HepG2 (cell line): ENCODE measurements around the gene BPGM.

Experiments
- RBM39 ChIP-seq: fragments of 200-400 bp; formaldehyde crosslinking; IDR thresholded peaks from one replicate; pipeline ENCODE4 v1.6.1; 2018; ENCODE audit warnings: antibody characterized with exemption, mild to moderate bottlenecking, low read depth, low read length; ENCODE audit not compliant: poor library complexity, severe bottlenecking
- SMARCC2 ChIP-seq: fragments of 450-650 bp; IDR thresholded peaks from 2 replicates; pipeline ENCODE4 v1.6.1; 2017; ENCODE audit warnings: antibody characterized with exemption, mild to moderate bottlenecking
- U2AF2 ChIP-seq: fragments of 200-400 bp; formaldehyde crosslinking; IDR thresholded peaks from 2 replicates; pipeline ENCODE4 v1.6.1; 2017; ENCODE audit warnings: low read depth, mild to moderate bottlenecking, low read length
- ZKSCAN8 ChIP-seq: IDR thresholded peaks from 2 replicates; pipeline ENCODE4 v1.6.1; 2016; ENCODE audit warnings: borderline replicate concordance, missing genetic modification reagents, missing compliant biosample characterization
- TF ChIP-seq, protein P1 (sequence below): sonication (generic); formaldehyde crosslinking; IDR thresholded peaks from 2 replicates; pipeline ENCODE4 v1.5.0; 2020; ENCODE audit warnings: mild to moderate bottlenecking, missing genetic modification reagents, moderate library complexity

DNA sequence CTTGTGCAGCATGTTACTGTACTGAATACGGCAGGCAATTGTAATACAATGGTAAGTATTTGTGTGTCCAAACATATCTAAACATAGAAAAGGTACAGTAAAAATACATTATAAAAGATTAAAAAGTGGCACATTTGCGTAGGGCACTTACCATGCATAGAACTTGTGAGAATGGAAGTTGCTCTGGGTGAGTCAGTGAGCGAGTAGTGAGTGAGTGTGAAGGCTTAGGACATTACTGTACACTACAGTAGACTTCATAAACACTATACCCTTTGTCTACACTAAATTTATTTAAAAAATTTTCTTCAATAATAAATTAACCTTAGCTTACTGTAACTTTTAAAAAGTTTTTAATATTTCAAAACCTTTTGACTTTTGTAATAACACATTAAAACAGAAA, 37.5 kb downstream of the BPGM start:
- TF ChIP-seq SMARCC2: no peak
- no peak for TF ChIP-seq ZKSCAN8
- TF ChIP-seq, protein P1, sequence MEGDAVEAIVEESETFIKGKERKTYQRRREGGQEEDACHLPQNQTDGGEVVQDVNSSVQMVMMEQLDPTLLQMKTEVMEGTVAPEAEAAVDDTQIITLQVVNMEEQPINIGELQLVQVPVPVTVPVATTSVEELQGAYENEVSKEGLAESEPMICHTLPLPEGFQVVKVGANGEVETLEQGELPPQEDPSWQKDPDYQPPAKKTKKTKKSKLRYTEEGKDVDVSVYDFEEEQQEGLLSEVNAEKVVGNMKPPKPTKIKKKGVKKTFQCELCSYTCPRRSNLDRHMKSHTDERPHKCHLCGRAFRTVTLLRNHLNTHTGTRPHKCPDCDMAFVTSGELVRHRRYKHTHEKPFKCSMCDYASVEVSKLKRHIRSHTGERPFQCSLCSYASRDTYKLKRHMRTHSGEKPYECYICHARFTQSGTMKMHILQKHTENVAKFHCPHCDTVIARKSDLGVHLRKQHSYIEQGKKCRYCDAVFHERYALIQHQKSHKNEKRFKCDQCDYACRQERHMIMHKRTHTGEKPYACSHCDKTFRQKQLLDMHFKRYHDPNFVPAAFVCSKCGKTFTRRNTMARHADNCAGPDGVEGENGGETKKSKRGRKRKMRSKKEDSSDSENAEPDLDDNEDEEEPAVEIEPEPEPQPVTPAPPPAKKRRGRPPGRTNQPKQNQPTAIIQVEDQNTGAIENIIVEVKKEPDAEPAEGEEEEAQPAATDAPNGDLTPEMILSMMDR (CRISPR knock-in tag): no peak
- TF ChIP-seq U2AF2: no peak
- TF ChIP-seq RBM39: no peak
